ENCODE results near the gene RTTN.

Gene RTTN

GRCh38 chr18:70044632-70045031, 160.9 kb downstream of the RTTN start:
- Histone ChIP-seq H3K4me1 (ENCODE audit: control insufficient read depth in 1 of 2, insufficient read depth in 2 of 2, low read length in 2 of 2) (no peaks in the 10 kb centered on the region), H3K27ac (ENCODE audit: low read length) (no peak overlapping the region), H3K36me3 (ENCODE audit: control insufficient read depth in 1 of 2, insufficient read depth in 2 of 2, low read length in 2 of 2) (peaks cover 0 to 9% of the 10 kb centered on the region in 2 donors), H3K27me3 (ENCODE audit: low read depth, low read length) (no peaks in the 10 kb centered on the region), H3K4me3 (ENCODE audit: low read depth in 1 of 2, low read length in 2 of 2) (no peak overlapping the region), H3K9me3 (ENCODE audit: control insufficient read depth in 1 of 2, low read length in 2 of 2) (no peaks in the 10 kb centered on the region)

GRCh38 chr18:70041459-70042050, 163.9 kb downstream of the RTTN start:
- Histone ChIP-seq H3K9me3 (ENCODE audit: control insufficient read depth in 1 of 2, low read length in 2 of 2) (no peaks in the 10 kb centered on the region), H3K36me3 (ENCODE audit: control insufficient read depth in 1 of 2, insufficient read depth in 2 of 2, low read length in 2 of 2) (peaks cover 0 to 21% of the 10 kb centered on the region in 2 donors), H3K27ac (ENCODE audit: low read length) (no peak overlapping the region), H3K27me3 (ENCODE audit: low read depth, low read length) (no peaks in the 10 kb centered on the region), H3K4me1 (ENCODE audit: control insufficient read depth in 1 of 2, insufficient read depth in 2 of 2, low read length in 2 of 2) (no peaks in the 10 kb centered on the region), H3K4me3 (ENCODE audit: low read depth in 1 of 2, low read length in 2 of 2) (no peak overlapping the region)

GRCh38 chr18:70039186-70039585, 166.3 kb downstream of the RTTN start:
- Histone ChIP-seq H3K4me3 (ENCODE audit: low read depth in 1 of 2, low read length in 2 of 2) (no peak overlapping the region), H3K36me3 (ENCODE audit: control insufficient read depth in 1 of 2, insufficient read depth in 2 of 2, low read length in 2 of 2) (peaks cover 0 to 17% of the 10 kb centered on the region in 2 donors), H3K9me3 (ENCODE audit: control insufficient read depth in 1 of 2, low read length in 2 of 2) (no peaks in the 10 kb centered on the region), H3K4me1 (ENCODE audit: control insufficient read depth in 1 of 2, insufficient read depth in 2 of 2, low read length in 2 of 2) (no peaks in the 10 kb centered on the region), H3K27ac (ENCODE audit: low read length) (no peak overlapping the region), H3K27me3 (ENCODE audit: low read depth, low read length) (no peaks in the 10 kb centered on the region)

- Histone ChIP-seq H3K27ac (ENCODE audit: low read length) (no peak overlapping the region), H3K4me1 (ENCODE audit: control insufficient read depth in 1 of 2, insufficient read depth in 2 of 2, low read length in 2 of 2) (no peaks in the 10 kb centered on the region), H3K9me3 (ENCODE audit: control insufficient read depth in 1 of 2, low read length in 2 of 2) (no peaks in the 10 kb centered on the region), H3K4me3 (ENCODE audit: low read depth in 1 of 2, low read length in 2 of 2) (no peak overlapping the region), H3K36me3 (ENCODE audit: control insufficient read depth in 1 of 2, insufficient read depth in 2 of 2, low read length in 2 of 2) (peaks cover 0 to 17% of the 10 kb centered on the region in 2 donors), H3K27me3 (ENCODE audit: low read depth, low read length) (no peaks in the 10 kb centered on the region)
Measured at GRCh38 chr18:70037431-70038061, 167.9 kb downstream of the RTTN start.

GRCh38 chr18:70036771-70037347, 168.6 kb downstream of the RTTN start:
- Histone ChIP-seq H3K27ac (ENCODE audit: low read length) (no peak overlapping the region), H3K36me3 (ENCODE audit: control insufficient read depth in 1 of 2, insufficient read depth in 2 of 2, low read length in 2 of 2) (peaks cover 0 to 17% of the 10 kb centered on the region in 2 donors), H3K27me3 (ENCODE audit: low read depth, low read length) (no peaks in the 10 kb centered on the region), H3K9me3 (ENCODE audit: control insufficient read depth in 1 of 2, low read length in 2 of 2) (no peaks in the 10 kb centered on the region), H3K4me1 (ENCODE audit: control insufficient read depth in 1 of 2, insufficient read depth in 2 of 2, low read length in 2 of 2) (no peaks in the 10 kb centered on the region), H3K4me3 (ENCODE audit: low read depth in 1 of 2, low read length in 2 of 2) (no peak overlapping the region)

GRCh38 chr18:70036168-70036567, 169.3 kb downstream of the RTTN start:
- H3K4me3 ChIP-seq (ENCODE audit: low read depth in 1 of 2, low read length in 2 of 2): no peak overlapping the region
- no peaks in the 10 kb centered on the region for H3K4me1 ChIP-seq (ENCODE audit: control insufficient read depth in 1 of 2, insufficient read depth in 2 of 2, low read length in 2 of 2)
- H3K27ac ChIP-seq (ENCODE audit: low read length): no peak overlapping the region
- H3K9me3 ChIP-seq (ENCODE audit: control insufficient read depth in 1 of 2, low read length in 2 of 2): no peaks in the 10 kb centered on the region
- H3K27me3 ChIP-seq (ENCODE audit: low read depth, low read length): no peaks in the 10 kb centered on the region
- peaks cover 0 to 17% of the 10 kb centered on the region in 2 donors for H3K36me3 ChIP-seq (ENCODE audit: control insufficient read depth in 1 of 2, insufficient read depth in 2 of 2, low read length in 2 of 2)

GRCh38 chr18:70031221-70031620, 174.3 kb downstream of the RTTN start:
- no peaks in the 10 kb centered on the region for H3K9me3 ChIP-seq (ENCODE audit: control insufficient read depth in 1 of 2, low read length in 2 of 2)
- no peak overlapping the region for H3K27ac ChIP-seq (ENCODE audit: low read length)
- H3K27me3 ChIP-seq (ENCODE audit: low read depth, low read length): no peaks in the 10 kb centered on the region
- peaks cover 8 to 13% of the 10 kb centered on the region in 2 donors for H3K36me3 ChIP-seq (ENCODE audit: control insufficient read depth in 1 of 2, insufficient read depth in 2 of 2, low read length in 2 of 2)
- H3K4me3 ChIP-seq (ENCODE audit: low read depth in 1 of 2, low read length in 2 of 2): no peak overlapping the region
- H3K4me1 ChIP-seq (ENCODE audit: control insufficient read depth in 1 of 2, insufficient read depth in 2 of 2, low read length in 2 of 2): no peaks in the 10 kb centered on the region

GRCh38 chr18:70030728-70031127, 174.8 kb downstream of the RTTN start:
- H3K36me3 ChIP-seq (ENCODE audit: control insufficient read depth in 1 of 2, insufficient read depth in 2 of 2, low read length in 2 of 2): peaks cover 8 to 13% of the 10 kb centered on the region in 2 donors
- H3K27ac ChIP-seq (ENCODE audit: low read length): no peak overlapping the region
- H3K4me1 ChIP-seq (ENCODE audit: control insufficient read depth in 1 of 2, insufficient read depth in 2 of 2, low read length in 2 of 2): no peaks in the 10 kb centered on the region

GRCh38 chr18:70029163-70029562, 176.3 kb downstream of the RTTN start:
- no peak overlapping the region for H3K4me3 ChIP-seq (ENCODE audit: low read depth in 1 of 2, low read length in 2 of 2)
- H3K4me1 ChIP-seq (ENCODE audit: control insufficient read depth in 1 of 2, insufficient read depth in 2 of 2, low read length in 2 of 2): no peaks in the 10 kb centered on the region
- H3K27me3 ChIP-seq (ENCODE audit: low read depth, low read length): no peaks in the 10 kb centered on the region
- H3K9me3 ChIP-seq (ENCODE audit: control insufficient read depth in 1 of 2, low read length in 2 of 2): no peaks in the 10 kb centered on the region
- H3K27ac ChIP-seq (ENCODE audit: low read length): no peak overlapping the region
- H3K36me3 ChIP-seq (ENCODE audit: control insufficient read depth in 1 of 2, insufficient read depth in 2 of 2, low read length in 2 of 2): peaks cover 9 to 20% of the 10 kb centered on the region in 2 donors

More at GRCh38 chr18:70030728-70031127, 174.8 kb downstream of the RTTN start:
- Histone ChIP-seq H3K27me3 (ENCODE audit: low read depth, low read length) (no peaks in the 10 kb centered on the region), H3K4me3 (ENCODE audit: low read depth in 1 of 2, low read length in 2 of 2) (no peak overlapping the region), H3K9me3 (ENCODE audit: control insufficient read depth in 1 of 2, low read length in 2 of 2) (no peaks in the 10 kb centered on the region)

GRCh38 chr18:70028734-70029133, 176.8 kb downstream of the RTTN start:
- Histone ChIP-seq H3K27ac (ENCODE audit: low read length) (no peak overlapping the region), H3K4me3 (ENCODE audit: low read depth in 1 of 2, low read length in 2 of 2) (no peak overlapping the region), H3K36me3 (ENCODE audit: control insufficient read depth in 1 of 2, insufficient read depth in 2 of 2, low read length in 2 of 2) (peaks cover 11 to 24% of the 10 kb centered on the region in 2 donors)

GRCh38 chr18:70028084-70028483, 177.4 kb downstream of the RTTN start:
- Histone ChIP-seq H3K4me3 (ENCODE audit: low read depth in 1 of 2, low read length in 2 of 2) (no peak overlapping the region), H3K4me1 (ENCODE audit: control insufficient read depth in 1 of 2, insufficient read depth in 2 of 2, low read length in 2 of 2) (no peaks in the 10 kb centered on the region), H3K36me3 (ENCODE audit: control insufficient read depth in 1 of 2, insufficient read depth in 2 of 2, low read length in 2 of 2) (peaks cover 11 to 30% of the 10 kb centered on the region in 2 donors), H3K27me3 (ENCODE audit: low read depth, low read length) (no peaks in the 10 kb centered on the region), H3K9me3 (ENCODE audit: control insufficient read depth in 1 of 2, low read length in 2 of 2) (no peaks in the 10 kb centered on the region), H3K27ac (ENCODE audit: low read length) (no peak overlapping the region)

More at GRCh38 chr18:70028734-70029133, 176.8 kb downstream of the RTTN start:
- Histone ChIP-seq H3K4me1 (ENCODE audit: control insufficient read depth in 1 of 2, insufficient read depth in 2 of 2, low read length in 2 of 2) (no peaks in the 10 kb centered on the region), H3K9me3 (ENCODE audit: control insufficient read depth in 1 of 2, low read length in 2 of 2) (no peaks in the 10 kb centered on the region), H3K27me3 (ENCODE audit: low read depth, low read length) (no peaks in the 10 kb centered on the region)

All from muscle layer of duodenum (tissue), 2 donors.